Measurements from ENCODE around the gene RMND1.
"Not testable (repeated sequence)": the region's sequence is repeated elsewhere in the genome, so short reads cannot be mapped to it uniquely, and the experiment has no call there.

The RMND1 gene

DNA sequence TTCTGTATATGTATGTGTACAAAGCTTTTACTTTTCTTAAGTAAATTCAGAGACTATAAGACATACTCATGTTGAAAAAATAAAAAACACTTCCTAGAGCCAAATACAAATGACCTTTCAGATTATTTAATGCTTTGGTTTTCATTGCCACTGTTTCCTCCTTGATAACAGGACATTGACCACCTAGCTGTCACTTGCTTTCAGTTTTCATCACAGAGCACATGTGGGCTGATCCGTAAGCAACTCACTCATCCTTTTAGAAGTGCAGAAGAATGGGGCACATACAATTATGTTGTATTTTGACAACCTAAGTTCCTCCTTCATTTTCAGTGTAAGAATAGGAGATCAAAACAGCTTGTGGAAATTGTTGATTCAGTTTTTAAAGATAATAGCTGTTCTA lies 66.7 kb downstream of the RMND1 start:
- DNase-seq (ENCODE audit: low read depth), result no peak
- no peak for TF ChIP-seq CTCF (conservative IDR thresholded peaks at IDR 0.05; ENCODE audit: control insufficient read depth, insufficient read depth, low read depth, low read length)
- H3K4me3 ChIP-seq (ENCODE audit: control insufficient read depth, low read depth, low read length), result no peak overlapping the region

DNA sequence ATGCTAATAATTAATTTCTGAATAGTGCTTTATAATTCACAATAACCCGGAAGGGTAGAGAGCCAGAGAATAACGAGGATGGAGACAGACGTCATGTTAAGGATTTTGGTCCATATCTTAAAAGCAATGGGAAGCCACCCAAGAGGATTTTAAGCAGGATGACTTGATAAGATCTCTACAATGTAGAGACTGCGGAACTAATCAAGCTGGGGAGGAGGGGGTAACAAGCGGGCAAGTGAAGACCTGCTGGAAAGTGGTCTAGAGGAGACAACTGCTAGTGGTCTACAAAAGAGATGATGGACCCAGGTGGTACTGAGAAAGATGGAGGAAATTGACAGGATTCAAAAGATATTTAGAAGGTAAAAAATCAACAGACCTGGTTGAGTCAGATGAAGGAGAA lies 67.8 kb downstream of the RMND1 start:
- no peak for DNase-seq (ENCODE audit: low read depth)
- no peak for TF ChIP-seq CTCF (conservative IDR thresholded peaks at IDR 0.05; ENCODE audit: control insufficient read depth, insufficient read depth, low read depth, low read length)
- H3K4me3 ChIP-seq (ENCODE audit: control insufficient read depth, low read depth, low read length), result no peak overlapping the region

DNA sequence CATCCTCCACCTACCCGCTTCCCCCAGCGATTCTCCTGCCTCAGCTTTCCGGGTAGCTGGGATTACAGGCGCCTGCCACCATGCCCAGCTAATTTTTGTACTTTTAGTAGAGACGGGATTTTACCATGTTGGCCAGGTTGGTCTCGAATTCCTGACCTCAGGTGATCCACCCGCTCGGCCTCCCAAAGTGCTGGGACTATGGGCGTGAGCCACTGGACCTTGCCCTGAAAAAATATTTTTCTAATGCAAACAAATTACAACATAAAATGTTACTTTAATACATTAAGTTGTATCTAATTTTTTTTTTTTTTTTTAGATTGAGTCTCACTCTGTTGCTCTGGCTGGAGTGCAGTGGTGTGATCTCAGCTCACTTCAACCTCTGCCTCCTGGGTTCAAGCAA lies 69.3 kb downstream of the RMND1 start:
- not testable (repeated sequence) for H3K4me3 ChIP-seq (ENCODE audit: control insufficient read depth, low read depth, low read length); DNase-seq (ENCODE audit: low read depth)

DNA sequence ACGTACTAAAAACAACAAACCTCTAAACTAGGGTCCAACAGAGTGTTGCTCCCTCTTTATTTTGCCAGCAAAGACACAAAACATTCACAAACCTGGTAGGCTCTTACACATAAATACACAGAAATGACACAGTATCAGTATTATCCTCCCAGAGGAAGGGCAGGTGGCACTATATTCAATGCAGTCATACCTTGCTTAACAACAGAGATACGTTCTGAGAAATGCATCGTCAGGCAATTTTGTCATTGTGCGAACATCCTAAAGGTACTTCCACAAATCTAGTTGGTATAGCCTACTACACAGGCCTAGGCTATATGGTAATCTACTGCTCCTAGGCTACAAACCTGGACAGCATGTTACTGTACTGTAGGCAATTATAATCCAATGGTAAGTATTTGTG lies 70.2 kb downstream of the RMND1 start:
- no peak overlapping the region for H3K4me3 ChIP-seq (ENCODE audit: control insufficient read depth, low read depth, low read length)
- no peak for DNase-seq (ENCODE audit: low read depth)
- TF ChIP-seq CTCF (conservative IDR thresholded peaks at IDR 0.05; ENCODE audit: control insufficient read depth, insufficient read depth, low read depth, low read length), result no peak

GRCh38 chr6:151380848-151381205 lies 71.1 kb downstream of the RMND1 start:
- no peak overlapping the region for H3K4me3 ChIP-seq (ENCODE audit: control insufficient read depth, low read depth, low read length)
- DNase-seq (ENCODE audit: low read depth), result no peak
- TF ChIP-seq CTCF (conservative IDR thresholded peaks at IDR 0.05; ENCODE audit: control insufficient read depth, insufficient read depth, low read depth, low read length), result no peak

DNA sequence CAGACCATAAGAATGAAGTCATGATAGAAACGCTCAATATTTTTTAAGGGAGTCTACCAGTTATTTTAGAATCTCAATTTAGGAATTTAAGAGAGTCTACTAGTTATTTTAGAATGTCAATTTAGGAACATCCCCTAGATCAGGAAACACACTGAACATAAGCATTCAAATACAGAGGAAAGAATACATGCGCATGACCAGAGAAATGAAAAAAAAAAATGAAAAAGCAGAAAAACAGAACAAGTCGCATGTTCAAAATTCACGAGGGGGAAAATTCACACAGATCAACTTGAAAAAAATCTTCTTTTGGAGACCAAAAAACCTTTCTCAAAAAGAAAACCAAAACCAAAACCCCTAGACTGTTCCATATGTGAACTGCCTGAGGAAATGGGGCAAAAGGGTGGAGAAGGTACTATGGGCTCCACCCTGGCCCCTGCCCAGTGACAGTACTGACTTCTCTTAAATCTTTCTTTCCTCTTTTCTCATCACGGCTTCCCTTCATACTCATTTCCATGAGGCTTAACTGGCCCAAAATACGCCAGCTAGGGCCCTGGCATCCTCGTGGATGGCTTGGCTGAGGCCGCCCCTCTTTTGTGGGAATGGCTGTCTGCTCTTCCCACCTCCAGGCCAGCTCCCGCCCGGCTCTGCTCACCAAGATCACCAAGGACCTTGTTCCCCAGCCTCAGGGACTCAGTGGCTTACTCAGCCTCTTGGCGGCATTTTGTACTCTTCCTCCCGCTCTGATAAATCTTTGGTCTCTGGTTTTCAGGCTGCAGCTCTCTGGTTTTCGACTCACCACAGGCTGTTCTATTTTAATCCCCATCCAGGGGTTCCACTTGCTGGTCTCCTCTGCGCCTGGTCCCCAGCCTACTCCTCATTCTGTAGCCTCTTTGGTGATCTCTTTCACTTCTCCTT lies 71.7 kb downstream of the RMND1 start:
- no peak overlapping the region for H3K4me3 ChIP-seq (ENCODE audit: control insufficient read depth, low read depth, low read length)
- TF ChIP-seq CTCF (conservative IDR thresholded peaks at IDR 0.05; ENCODE audit: control insufficient read depth, insufficient read depth, low read depth, low read length), result no peak
- no peak for DNase-seq (ENCODE audit: low read depth)

DNA sequence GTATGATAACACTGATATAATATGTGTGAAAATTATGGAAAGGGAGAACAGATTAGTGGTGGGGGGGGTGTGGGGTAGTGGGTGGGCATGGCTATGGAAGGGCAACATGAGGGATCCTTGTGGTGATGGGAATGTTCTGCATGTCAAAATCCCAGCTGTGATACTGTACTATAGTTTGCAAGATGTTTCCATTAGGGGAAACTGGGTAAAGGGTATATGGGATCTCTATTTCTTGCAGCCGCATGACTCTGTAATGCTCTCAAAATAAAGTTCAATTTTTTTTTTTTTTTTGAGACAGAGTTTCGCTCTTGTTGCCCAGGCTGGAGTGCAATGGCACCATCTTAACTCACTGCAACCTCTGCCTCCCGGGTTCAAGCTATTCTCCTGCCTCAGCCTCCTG lies 74.8 kb downstream of the RMND1 start:
- no peak overlapping the region for H3K4me3 ChIP-seq (ENCODE audit: control insufficient read depth, low read depth, low read length)
- no peak for TF ChIP-seq CTCF (conservative IDR thresholded peaks at IDR 0.05; ENCODE audit: control insufficient read depth, insufficient read depth, low read depth, low read length)
- no peak for DNase-seq (ENCODE audit: low read depth)
